SK-N-SH (cell line): Measurements from ENCODE around the gene LINS1. TPM values are rescaled to one million over a fixed set of nuclear protein-coding genes. Genes with fewer than 3 reads are reported as not detected.

Experiments used
- CTCF ChIA-PET: fragments of 300-600, 350-600 bp; formaldehyde crosslinking; extraction: SDS; loops from one replicate; lab custom pipeline; 2021; lab: Yijun Ruan, JAX
- POLR2A ChIA-PET: fragments of 350-600 bp; sonication (Branson Sonifier 250); formaldehyde crosslinking; extraction: SDS; loops from one replicate; lab custom pipeline; 2020; ENCODE audit warnings: antibody characterized with exemption, inconsistent platforms; lab: Yijun Ruan, JAX
- DNase-seq: peaks from one replicate; pipeline ENCODE4 v3.0.0; 2012
- H2AFZ ChIP-seq: fragments of 200-600 bp; sonication (generic); 2 replicates; pipeline ENCODE4 v1.8.1; 2016; ENCODE audit warnings: antibody characterized with exemption, mild to moderate bottlenecking, low read depth
- H3F3A ChIP-seq: fragments of 200-600 bp; sonication (generic); replicated peaks from 2 replicates; pipeline ENCODE3; 2016; ENCODE audit warnings: antibody characterized with exemption, mild to moderate bottlenecking; ENCODE audit not compliant: insufficient read depth
- H3K27ac ChIP-seq, 2 experiments: fragments of 200-500 bp in 1 of 2; fragments of 200-600 bp in 1 of 2; sonication (Bioruptor generic) in 1 of 2; sonication (generic), shearing (Covaris generic) in 1 of 2; 2 replicates each; pipeline versions ENCODE4 v1.5.1 to v1.6.1; 2014 to 2016; ENCODE audit warnings: low read depth in 2 of 2, inconsistent platforms in 1 of 2, low read length in 1 of 2, mild to moderate bottlenecking in 1 of 2, mixed read lengths in 1 of 2
- H3K27me3 ChIP-seq: fragments of 200-600 bp; sonication (generic), shearing (Covaris generic); 2 replicates; pipeline ENCODE4 v1.6.1; 2016; ENCODE audit warnings: mixed run types; ENCODE audit not compliant: insufficient read depth
- H3K36me3 ChIP-seq, 2 experiments: fragments of 200-500 bp in 1 of 2; fragments of 200-600 bp in 1 of 2; sonication (Bioruptor generic) in 1 of 2; sonication (generic) in 1 of 2; replicated peaks in 1 of 2; 2 replicates each; pipeline versions ENCODE3 to v1.5.1; 2014 to 2016; ENCODE audit warnings: low read length in 1 of 2, mild to moderate bottlenecking in 1 of 2; ENCODE audit not compliant: insufficient read depth in 2 of 2, control insufficient read depth in 1 of 2
- H3K4me1 ChIP-seq, 2 experiments: fragments of 200-500 bp in 1 of 2; fragments of 200-600 bp in 1 of 2; sonication (Bioruptor generic) in 1 of 2; sonication (generic), shearing (Covaris generic) in 1 of 2; 2 replicates each; pipeline versions ENCODE4 v1.5.1 to v1.6.1; 2014 to 2016; ENCODE audit warnings: low read depth in 1 of 2, low read length in 1 of 2, mixed run types in 1 of 2; ENCODE audit not compliant: insufficient read depth in 2 of 2, control insufficient read depth in 1 of 2
- H3K4me2 ChIP-seq: fragments of 200-600 bp; sonication (generic), shearing (Covaris generic); 2 replicates; pipeline ENCODE4 v1.6.1; 2017; ENCODE audit warnings: mixed run types
- H3K4me3 ChIP-seq, 2 experiments: fragments of 200-500 bp in 1 of 2; fragments of 200-600 bp in 1 of 2; sonication (Bioruptor generic) in 1 of 2; sonication (generic), shearing (Covaris generic) in 1 of 2; 2 replicates each; pipeline versions ENCODE4 v1.5.1 to v1.8.1; 2014 to 2016; ENCODE audit warnings: low read depth in 2 of 2, inconsistent platforms in 1 of 2, low read length in 1 of 2, mild to moderate bottlenecking in 1 of 2, mixed read lengths in 1 of 2, moderate library complexity in 1 of 2
- H3K79me2 ChIP-seq: fragments of 200-600 bp; sonication (generic); 2 replicates; pipeline ENCODE4 v1.8.1; 2017; ENCODE audit warnings: mild to moderate bottlenecking; ENCODE audit not compliant: insufficient read depth
- H3K9ac ChIP-seq: fragments of 200-600 bp; sonication (generic); 2 replicates; pipeline ENCODE4 v1.6.1; 2017; ENCODE audit warnings: mixed run types
- H3K9me2 ChIP-seq: fragments of 200-600 bp; sonication (generic); 2 replicates; pipeline ENCODE4 v1.6.1; 2017; ENCODE audit warnings: mixed run types
- H3K9me3 ChIP-seq: fragments of 200-600 bp; sonication (generic); 2 replicates; pipeline ENCODE4 v1.6.1; 2017; ENCODE audit warnings: mixed run types, mild to moderate bottlenecking, moderate library complexity
- H4K20me1 ChIP-seq: fragments of 200-600 bp; sonication (generic); 2 replicates; pipeline ENCODE4 v1.6.1; 2017; ENCODE audit warnings: mild to moderate bottlenecking, mixed run types; ENCODE audit not compliant: insufficient read depth
- CHD2 ChIP-seq: fragments of 150-350 bp; IDR thresholded peaks from 2 replicates; pipeline ENCODE4 v1.6.1; 2018; ENCODE audit warnings: low read length; ENCODE audit not compliant: partially characterized antibody
- CTCF ChIP-seq: fragments of 200-600 bp; sonication (generic); IDR thresholded peaks from 2 replicates; pipeline ENCODE4 v1.6.1; 2017; ENCODE audit warnings: antibody characterized with exemption, mild to moderate bottlenecking, moderate library complexity
- EZH2phosphoT487 ChIP-seq: fragments of 200-600 bp; sonication (generic); IDR thresholded peaks from 2 replicates; pipeline ENCODE4 v1.6.1; 2017; ENCODE audit warnings: low read depth, mixed run types, mild to moderate bottlenecking, antibody characterized with exemption, moderate library complexity, borderline replicate concordance
- FOXM1 ChIP-seq: IDR thresholded peaks from 2 replicates; pipeline ENCODE4 v1.4.0; 2012; ENCODE audit warnings: low read depth, mild to moderate bottlenecking
- JUND ChIP-seq: IDR thresholded peaks from 2 replicates; pipeline ENCODE4 v1.4.0; 2012
- MAX ChIP-seq: IDR thresholded peaks from 2 replicates; pipeline ENCODE4 v1.4.0; 2012; ENCODE audit warnings: low read depth
- NFIC ChIP-seq: IDR thresholded peaks from 2 replicates; pipeline ENCODE4 v1.4.0; 2012; ENCODE audit warnings: borderline replicate concordance
- POLR2AphosphoS5 ChIP-seq: IDR thresholded peaks from 2 replicates; pipeline ENCODE4 v1.6.1; 2012; ENCODE audit warnings: low read depth, low read length
- RCOR1 ChIP-seq: fragments of 150-350 bp; IDR thresholded peaks from 2 replicates; pipeline ENCODE4 v1.6.1; 2017; ENCODE audit warnings: antibody characterized with exemption, low read length
- RFX5 ChIP-seq: IDR thresholded peaks from 2 replicates; pipeline ENCODE4 v1.6.1; 2012; ENCODE audit warnings: mild to moderate bottlenecking, improper control_type of control experiment, low read length
- RXRA ChIP-seq: IDR thresholded peaks from 2 replicates; pipeline ENCODE4 v1.4.0; 2012; ENCODE audit warnings: low read depth, mild to moderate bottlenecking, borderline replicate concordance
- SIN3A ChIP-seq: IDR thresholded peaks from 2 replicates; pipeline ENCODE4 v1.6.1; 2012; ENCODE audit warnings: low read depth, mild to moderate bottlenecking, low read length, moderate library complexity, borderline replicate concordance
- SMC3 ChIP-seq: IDR thresholded peaks from 2 replicates; pipeline ENCODE4 v1.6.1; 2012; ENCODE audit warnings: low read depth, low read length, improper control_type of control experiment
- TAF1 ChIP-seq: IDR thresholded peaks from 2 replicates; pipeline ENCODE4 v1.6.1; 2012; ENCODE audit warnings: low read depth, mild to moderate bottlenecking, low read length, moderate library complexity, borderline replicate concordance
- TCF12 ChIP-seq: IDR thresholded peaks from 2 replicates; pipeline ENCODE4 v1.4.0; 2012
- ZBTB33 ChIP-seq: IDR thresholded peaks from 2 replicates; pipeline ENCODE4 v1.4.0; 2012; ENCODE audit warnings: low read depth, borderline replicate concordance
- WGBS: methylation state at CpG from one replicate; pipeline ENCODE4 v1.1.6; 2017; ENCODE audit warnings: low lambda C conversion rate; 5-methylcytosine and 5-hydroxymethylcytosine counted together
- polyA plus RNA-seq, 3 experiments: library from polyadenylated mRNA; depleted of rRNA; stranded (reverse); fragments of >200 nt; gene quantifications; 2 replicates each; pipeline ENCODE4 v1.2.3, GENCODE V29; 2012
- TF ChIP-seq, protein P1 (sequence below): IDR thresholded peaks from 2 replicates; pipeline ENCODE4; 2012
- TF ChIP-seq, protein P2 (sequence below): IDR thresholded peaks from 2 replicates; pipeline ENCODE4 v1.4.0; 2012; ENCODE audit warnings: low read depth, borderline replicate concordance

The LINS1 gene
- polyA plus RNA-seq, 1 of the 3 experiments (the other 2 are of a cell fraction) = 5.0 TPM

DNA sequence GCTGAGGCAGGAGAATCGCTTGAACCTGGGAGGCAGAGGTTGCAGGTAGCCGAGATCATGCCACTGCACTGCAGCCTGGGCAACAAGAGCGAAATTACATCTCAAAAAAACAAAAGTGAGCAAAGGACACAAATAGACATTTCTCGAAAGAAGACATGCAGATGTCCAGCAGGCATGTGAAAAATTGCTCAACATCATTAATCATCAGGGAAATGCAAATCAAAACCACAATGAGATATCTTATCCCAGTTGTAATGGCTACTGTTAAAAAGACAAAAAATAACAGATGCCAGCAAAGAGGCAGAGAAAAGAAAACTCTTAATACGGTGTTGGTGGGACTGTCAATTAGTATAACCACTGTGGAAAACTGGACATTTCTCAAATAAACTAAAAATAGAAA lies 21.3 kb upstream of the LINS1 start:
- H3K36me3 ChIP-seq = peaks cover 19 to 23% of the 10 kb centered on the region in 2 experiments
- H3K9me3 ChIP-seq = no peaks in the 10 kb centered on the region
- H3K4me1 ChIP-seq = no peaks in the 10 kb centered on the region; a peak in 1 of 4 replicates
- no peaks in the 10 kb centered on the region for H3K79me2 ChIP-seq
- peaks cover 10% of the 10 kb centered on the region for H3F3A ChIP-seq
- no peak overlapping the region for H3K4me2 ChIP-seq
- no peaks in the 10 kb centered on the region for H4K20me1 ChIP-seq
- H3K27ac ChIP-seq = no peak overlapping the region
- no peaks in the 10 kb centered on the region for H3K9me2 ChIP-seq
- CTCF ChIA-PET = interaction anchor here (3.4 kb wide), 1 partner anchor 384 kb away, joined by 29 read pairs; no protein-coding TSS in a partner anchor
- no peak for DNase-seq
- TF ChIP-seq EZH2phosphoT487 (no peak), NFIC (no peak), CHD2 (no peak), JUND (no peak), POLR2AphosphoS5 (no peak), MAX (no peak), RXRA (no peak), TCF12 (no peak), RCOR1 (no peak), SIN3A (no peak), SMC3 (no peak), TAF1 (no peak), ZBTB33 (no peak), FOXM1 (no peak), RFX5 (no peak), CTCF (no peak)
- TF ChIP-seq, protein P1, sequence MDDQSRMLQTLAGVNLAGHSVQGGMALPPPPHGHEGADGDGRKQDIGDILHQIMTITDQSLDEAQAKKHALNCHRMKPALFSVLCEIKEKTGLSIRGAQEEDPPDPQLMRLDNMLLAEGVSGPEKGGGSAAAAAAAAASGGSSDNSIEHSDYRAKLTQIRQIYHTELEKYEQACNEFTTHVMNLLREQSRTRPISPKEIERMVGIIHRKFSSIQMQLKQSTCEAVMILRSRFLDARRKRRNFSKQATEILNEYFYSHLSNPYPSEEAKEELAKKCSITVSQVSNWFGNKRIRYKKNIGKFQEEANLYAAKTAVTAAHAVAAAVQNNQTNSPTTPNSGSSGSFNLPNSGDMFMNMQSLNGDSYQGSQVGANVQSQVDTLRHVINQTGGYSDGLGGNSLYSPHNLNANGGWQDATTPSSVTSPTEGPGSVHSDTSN = no peak
- TF ChIP-seq, protein P2, sequence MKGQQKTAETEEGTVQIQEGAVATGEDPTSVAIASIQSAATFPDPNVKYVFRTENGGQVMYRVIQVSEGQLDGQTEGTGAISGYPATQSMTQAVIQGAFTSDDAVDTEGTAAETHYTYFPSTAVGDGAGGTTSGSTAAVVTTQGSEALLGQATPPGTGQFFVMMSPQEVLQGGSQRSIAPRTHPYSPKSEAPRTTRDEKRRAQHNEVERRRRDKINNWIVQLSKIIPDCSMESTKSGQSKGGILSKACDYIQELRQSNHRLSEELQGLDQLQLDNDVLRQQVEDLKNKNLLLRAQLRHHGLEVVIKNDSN = no peak
- no peak overlapping the region for H3K9ac ChIP-seq
- no peak overlapping the region for H2AFZ ChIP-seq
- POLR2A ChIA-PET = no interaction called here
- H3K27me3 ChIP-seq = no peaks in the 10 kb centered on the region
- WGBS = 95% methylated on average over 5 of the region's 5 CpGs
- H3K4me3 ChIP-seq = no peak overlapping the region
